Vagina (tissue), 2 donors: ENCODE results near the gene NUP37.

Experiments used
- POLR2AphosphoS5 ChIP-seq, 2 donors: sonication (generic); formaldehyde crosslinking; IDR thresholded peaks; one replicate each; pipeline ENCODE4 v1.9.0; 2017; ENCODE audit warnings: antibody characterized with exemption in 2 of 2, mild to moderate bottlenecking in 2 of 2, low read depth in 1 of 2; ENCODE audit not compliant: insufficient read depth in 1 of 2
- TF ChIP-seq, protein P1 (sequence below), 3 experiments: fragments of 450-650 bp in 2 of 3; fragments of 200-600 bp in 1 of 3; sonication (generic) in 1 of 3; IDR thresholded peaks; one replicate each; pipeline ENCODE4 v1.5.1; 2017 to 2019; ENCODE audit warnings: antibody characterized with exemption in 3 of 3, mild to moderate bottlenecking in 2 of 3, moderate library complexity in 2 of 3

DNA sequence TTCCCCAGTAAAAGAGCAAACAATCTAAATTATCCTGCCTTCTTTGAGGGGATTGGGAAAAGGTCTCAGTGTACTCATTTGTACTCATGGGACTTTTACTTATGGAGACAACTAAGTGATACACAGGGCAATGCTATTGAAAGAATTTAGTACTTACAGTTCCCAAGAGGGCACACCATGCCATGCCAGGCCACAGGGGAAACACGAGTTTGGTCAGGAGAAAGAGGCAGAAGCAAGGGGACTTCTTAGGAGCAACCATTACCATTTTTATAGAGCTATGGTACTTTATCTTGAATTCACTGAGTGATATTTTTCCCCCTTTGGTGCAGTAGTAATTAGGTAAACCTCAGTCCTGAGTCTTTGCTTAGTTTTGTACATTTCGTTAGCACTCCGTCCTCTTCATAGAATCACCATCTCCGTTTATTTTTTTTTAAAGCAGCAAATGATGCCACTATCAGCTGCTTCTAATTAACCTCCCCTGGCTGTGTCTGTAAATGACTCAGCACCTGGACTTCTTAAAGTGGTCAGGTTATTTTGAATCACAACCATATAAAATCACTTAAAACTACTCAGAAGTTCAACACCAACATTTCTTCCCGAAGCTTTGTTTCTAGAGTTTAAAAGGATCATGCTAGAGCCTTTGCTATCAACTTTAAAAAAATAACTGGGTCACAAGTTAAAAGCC lies 52.2 kb downstream of the NUP37 start:
- TF ChIP-seq, protein P1, sequence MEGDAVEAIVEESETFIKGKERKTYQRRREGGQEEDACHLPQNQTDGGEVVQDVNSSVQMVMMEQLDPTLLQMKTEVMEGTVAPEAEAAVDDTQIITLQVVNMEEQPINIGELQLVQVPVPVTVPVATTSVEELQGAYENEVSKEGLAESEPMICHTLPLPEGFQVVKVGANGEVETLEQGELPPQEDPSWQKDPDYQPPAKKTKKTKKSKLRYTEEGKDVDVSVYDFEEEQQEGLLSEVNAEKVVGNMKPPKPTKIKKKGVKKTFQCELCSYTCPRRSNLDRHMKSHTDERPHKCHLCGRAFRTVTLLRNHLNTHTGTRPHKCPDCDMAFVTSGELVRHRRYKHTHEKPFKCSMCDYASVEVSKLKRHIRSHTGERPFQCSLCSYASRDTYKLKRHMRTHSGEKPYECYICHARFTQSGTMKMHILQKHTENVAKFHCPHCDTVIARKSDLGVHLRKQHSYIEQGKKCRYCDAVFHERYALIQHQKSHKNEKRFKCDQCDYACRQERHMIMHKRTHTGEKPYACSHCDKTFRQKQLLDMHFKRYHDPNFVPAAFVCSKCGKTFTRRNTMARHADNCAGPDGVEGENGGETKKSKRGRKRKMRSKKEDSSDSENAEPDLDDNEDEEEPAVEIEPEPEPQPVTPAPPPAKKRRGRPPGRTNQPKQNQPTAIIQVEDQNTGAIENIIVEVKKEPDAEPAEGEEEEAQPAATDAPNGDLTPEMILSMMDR (IDR thresholded peaks at IDR 0.05), result no peak
- no peak for TF ChIP-seq POLR2AphosphoS5 (IDR thresholded peaks at IDR 0.05; ENCODE audit: insufficient read depth in 1 of 2, low read depth in 1 of 2)
